ENCODE results near the gene COL6A3.
"Not testable (repeated sequence)": the region's sequence is repeated elsewhere in the genome, so short reads cannot be mapped to it uniquely, and the experiment has no call there.

COL6A3 gene

DNA sequence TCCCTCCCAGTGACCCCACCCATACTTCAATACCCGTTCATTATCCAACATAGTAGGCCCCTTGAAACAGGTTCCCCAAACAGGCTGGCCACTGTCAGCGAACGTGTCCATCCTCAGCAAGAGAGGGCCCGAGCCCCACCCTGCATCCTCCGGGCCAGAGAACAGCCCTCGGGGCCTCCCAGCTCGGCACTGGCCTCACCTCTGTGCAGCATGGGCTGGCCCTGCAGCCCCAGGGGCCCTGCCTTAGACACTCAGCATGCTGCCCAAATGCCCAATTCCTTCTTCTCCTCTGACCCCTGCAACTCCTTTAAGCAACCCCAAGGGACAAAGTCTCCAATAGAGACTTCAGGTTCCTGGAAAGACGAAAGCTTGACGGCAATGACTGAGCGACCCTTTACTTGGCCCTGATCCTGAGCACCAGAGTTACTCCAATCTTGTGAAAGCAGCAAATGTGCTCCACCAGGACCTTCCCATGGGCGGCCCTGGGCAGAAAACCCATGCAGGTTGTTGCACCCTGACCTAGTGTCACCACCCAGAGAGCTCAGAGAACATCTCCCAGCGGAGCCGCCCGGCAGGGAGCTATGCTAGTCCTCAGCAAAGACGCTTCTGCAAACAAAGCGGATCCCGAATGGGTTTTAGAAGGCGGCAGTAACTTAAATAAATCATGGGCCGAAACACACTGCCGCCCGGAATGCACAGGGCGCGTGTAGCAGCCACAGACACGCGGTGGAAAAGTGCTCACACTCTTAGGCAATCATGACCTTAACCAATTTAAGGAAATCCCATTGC lies 782 bp downstream of the COL6A3 start:
- DNase-seq, result no peak

DNA sequence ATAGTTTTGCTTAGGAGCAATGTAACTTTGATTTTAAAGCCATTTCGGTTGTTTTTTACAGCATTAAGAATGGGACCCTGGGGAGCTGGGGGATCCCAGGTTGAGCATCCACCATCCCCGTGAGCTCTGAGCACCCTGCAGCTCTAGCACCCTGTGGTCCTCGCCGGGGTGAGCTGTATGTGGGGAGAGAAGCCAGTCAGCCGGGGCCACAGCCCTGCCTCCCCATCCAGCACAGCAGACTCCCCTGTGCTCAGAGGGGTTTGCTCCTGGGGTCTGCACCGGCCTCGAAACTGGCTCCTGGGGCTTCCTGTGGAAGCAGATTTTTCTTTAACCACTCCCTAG lies 1.3 kb downstream of the COL6A3 start:
- DNase-seq, result no peak

DNA sequence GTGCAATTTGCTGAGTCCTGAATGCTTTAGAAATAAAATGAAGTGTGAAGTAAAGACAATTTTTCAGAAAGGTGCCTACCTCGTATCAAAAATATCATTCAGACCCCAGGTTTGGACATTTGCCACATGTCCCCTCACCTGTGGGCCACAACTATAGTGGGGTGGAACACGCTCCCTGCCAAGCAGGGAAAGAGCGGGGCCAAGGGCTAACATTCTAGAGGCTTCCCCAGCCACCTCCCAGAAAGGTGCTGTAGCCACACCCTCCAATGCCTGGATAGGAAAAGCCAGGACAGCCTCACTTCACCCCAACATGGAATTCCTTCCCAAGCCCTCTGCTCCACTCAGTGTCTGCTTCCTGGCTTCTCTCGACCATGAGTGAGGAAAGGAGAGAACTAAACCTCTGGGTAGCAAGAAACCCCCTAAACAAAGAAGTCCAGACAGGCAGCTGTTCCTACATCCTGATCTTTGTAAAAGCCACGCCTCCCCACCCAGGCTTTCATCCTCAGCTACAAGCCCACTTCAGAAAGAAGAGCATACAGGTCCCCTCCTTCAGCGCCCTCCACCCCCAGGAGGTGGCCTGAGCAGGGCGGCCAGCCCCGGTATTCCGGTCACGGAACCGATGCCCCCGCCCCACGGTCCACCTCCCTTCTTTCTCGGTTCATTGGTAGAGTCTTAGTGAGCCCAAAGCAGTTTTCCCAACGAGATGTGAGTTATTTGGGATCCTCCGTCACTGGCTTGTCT lies 2.1 kb downstream of the COL6A3 start:
- DNase-seq, result no peak

DNA sequence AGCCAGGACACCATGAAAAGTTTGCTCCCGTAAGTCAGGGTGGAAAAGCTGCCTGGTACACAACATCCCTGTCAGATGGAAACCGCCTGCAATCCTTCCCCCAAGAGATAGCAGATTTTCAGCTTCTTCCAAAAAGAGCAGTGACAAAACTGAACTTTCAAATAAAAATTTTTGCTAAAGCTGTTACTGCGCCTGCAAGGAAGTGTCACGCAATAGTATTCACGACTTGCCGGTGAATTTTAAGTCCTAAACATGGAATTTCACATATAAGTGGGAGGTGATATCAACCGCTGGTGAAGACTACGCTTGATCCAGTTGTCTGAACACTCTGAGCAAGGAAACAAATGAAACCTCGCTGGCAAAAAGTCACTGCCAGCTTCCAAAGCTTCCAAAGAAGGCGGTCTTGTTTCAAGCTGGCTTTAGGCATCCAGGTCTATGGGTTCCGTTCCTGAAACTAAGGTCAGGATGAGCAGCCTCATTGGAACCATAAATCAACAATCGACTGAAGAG lies 2.8 kb downstream of the COL6A3 start:
- no peak for DNase-seq

DNA sequence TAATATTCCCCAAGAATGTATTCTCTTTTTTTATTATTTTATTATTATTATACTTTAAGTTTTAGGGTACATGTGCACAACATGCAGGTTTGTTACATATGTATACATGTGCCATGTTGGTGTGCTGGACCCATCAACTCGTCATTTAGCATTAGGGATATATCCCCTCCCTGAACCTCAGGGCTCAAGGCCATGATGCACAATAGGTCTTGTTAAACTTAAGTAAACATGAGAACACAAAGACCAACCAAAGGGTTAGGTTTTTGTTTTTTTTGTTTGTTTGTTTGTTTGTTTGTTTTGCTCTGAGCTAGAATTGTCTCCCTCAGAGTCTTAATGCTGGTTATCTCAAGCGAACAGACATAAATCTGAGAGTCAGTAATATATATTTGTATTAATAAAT lies 4.7 kb downstream of the COL6A3 start:
- not testable (repeated sequence) for DNase-seq

DNA sequence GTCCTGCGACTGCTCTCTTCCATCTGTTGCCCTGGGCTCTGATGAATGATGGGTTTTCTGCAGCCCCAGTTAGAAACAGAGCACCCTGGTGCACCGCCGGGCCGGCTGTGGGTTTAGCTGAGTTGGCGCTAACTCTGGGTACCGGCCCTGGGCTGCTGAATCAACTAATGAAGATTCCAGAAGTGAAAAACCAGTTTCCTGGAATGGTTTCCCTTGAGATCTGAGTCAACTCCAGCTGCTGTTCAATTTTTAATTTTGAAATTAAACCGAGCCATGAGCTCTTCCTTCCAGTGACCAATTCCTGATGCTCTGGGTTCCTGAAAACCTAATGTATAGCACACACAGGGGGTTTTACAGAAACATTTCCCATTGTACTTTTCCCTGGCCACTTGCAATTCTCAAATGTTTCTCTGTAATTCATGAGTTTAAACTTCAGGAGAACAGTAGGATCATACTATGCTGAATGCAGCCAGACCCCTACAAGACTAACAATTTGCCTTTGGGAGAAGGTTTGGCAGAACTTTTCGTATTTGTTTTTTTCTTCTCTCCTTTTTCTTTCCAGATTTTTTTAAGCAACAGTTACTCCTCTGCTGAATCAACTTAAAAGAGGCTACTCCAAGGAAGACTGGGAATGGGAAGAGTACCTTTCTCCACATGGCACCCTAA lies 5.5 kb downstream of the COL6A3 start:
- DNase-seq, result no peak

DNA sequence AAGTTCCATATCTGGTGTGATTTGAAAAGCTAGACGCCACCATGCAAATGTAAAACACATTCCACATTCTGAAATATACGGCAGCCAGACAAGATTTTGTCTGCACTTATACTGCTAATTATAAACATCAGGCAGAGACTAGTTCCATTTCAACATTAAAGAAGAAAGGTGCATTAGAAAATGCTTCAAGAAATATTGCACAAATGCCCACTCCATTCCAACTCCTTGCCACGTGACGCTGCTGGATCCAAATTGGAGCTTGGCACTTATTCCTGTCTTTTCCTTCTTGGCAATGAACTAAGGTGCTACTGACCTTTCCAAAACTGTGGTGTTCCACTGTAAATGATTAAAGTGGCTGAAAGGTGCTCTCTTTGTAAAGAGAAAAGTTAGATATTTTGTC lies 6.3 kb downstream of the COL6A3 start:
- DNase-seq, result no peak

DNA sequence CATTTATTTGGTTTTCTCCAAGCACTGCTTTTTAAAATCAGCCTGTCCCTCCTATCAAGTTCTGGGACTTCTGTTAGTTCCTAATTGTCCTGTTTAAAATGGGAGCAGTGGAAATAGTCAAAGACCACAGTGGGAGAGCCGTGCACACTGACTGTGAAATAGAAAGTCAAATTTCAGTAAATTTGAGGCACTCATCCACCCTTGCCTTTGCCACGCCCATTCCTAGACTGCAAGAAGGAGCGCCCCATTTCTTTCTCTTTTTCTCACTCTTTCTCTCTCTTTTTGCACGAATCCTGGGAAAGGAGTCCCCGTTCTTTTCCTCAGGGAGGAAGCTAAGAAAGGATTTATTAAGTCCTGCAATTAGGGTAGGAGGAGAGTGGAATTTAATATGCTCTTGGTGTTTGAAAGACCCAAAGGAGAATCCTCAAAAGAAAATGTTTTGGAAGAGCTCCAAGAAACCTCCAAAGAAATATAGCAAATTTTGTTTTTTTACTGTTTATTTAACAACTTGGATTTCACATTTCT lies 7.5 kb downstream of the COL6A3 start:
- DNase-seq, result no peak

DNA sequence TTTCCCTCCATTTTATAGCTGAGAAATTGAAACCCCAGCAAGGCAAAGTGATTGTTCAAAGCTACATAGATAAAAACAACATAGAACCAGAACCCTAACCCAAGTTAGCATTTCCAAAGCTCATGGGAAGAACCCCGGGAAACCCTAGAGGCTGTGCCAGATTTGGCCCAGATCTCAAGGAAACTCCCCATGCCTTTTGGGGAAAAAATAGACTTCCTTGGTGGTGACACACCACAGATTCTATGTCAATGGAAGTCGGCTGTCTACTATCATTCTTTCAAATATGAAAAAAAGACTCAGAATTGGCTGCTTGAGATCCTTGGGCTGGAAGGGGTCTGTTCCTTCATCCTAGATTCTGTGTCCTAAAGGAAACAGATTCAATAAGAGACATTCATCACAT lies 8.4 kb downstream of the COL6A3 start:
- DNase-seq, result no peak

DNA sequence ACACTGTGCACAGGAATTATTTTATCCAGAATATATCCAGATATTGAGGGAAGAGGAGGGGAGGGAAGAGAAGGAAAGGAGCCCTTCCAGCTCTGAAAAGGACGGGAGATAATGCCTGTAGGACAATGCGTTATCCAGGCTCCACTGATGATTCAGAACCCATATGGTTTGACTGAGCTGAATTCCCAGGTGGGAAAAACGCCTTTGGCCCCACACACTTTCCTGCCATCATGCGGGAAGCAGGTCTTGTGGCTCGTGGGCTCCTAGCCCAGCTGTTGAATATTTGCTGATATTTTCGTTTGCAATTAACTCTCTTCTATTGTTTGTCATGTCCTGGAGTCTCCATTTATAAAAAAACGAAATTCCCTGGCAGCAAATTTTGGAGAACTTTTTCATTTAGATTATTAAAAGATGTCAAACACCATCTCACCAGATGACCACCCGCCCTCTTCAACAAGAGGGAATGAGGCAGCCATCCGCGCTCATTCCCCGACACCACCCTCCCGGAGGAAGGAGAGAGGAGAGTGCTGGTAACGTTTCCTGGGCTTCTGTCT lies 8.9 kb downstream of the COL6A3 start:
- no peak for DNase-seq

DNA sequence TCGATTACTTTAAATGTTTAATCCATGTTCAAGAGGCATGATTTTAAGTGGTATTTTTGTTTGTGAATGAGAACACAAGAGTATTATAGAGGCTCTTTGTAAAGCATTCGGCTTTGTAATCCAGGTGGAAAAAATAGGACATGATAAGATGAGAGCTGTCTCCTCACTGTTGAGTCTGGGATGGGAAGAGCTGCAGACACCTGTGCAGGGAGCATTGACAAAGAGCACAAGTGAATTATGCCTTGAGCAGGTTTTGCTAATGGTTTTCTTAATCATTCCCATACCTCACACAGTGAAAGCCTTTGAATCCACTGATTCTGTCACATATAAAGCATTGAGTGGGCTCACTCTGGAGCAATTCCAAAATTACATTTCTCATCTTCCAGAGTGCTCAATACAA lies 9.6 kb downstream of the COL6A3 start:
- no peak for DNase-seq

DNA sequence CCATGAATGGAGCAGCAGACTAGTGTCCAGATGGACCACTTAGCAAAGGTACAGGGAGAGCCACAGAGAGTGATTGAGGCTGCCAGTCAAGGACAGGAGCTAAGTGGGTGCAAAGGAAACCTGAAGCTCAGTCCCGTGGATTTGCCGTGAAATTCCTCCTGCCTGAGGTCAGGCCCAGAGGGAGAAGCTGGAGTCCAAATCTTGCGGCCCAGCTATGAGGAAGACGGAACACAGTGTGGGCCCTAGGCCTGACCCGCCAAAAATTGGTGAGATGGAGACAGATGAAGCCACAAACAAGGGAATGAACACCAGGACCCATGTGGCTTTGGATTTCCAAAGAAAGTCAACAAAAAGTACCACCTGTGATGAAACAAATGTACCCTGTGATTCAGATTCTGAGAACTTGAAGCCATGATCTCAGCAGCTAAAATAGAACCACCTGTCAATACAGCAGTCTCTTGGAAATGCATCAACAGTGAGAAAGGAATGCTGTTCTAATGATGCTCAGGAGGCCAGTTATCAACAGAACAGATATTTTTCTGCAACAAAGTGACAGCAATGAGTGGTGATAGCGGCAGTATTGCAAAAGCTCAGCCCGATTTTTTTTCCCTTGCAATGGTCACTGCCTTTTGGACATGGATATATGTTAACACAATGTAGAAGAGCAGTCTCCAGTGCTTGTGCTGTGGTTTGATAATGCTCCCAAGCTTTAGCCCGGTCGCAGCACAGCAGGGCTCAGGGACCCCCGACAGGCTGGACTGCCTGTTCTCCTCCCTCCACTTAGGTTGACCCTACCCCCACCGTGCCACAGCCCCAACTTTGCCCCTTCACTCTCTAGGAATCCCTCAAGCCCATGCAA lies 10.7 kb downstream of the COL6A3 start:
- no peak for DNase-seq

DNA sequence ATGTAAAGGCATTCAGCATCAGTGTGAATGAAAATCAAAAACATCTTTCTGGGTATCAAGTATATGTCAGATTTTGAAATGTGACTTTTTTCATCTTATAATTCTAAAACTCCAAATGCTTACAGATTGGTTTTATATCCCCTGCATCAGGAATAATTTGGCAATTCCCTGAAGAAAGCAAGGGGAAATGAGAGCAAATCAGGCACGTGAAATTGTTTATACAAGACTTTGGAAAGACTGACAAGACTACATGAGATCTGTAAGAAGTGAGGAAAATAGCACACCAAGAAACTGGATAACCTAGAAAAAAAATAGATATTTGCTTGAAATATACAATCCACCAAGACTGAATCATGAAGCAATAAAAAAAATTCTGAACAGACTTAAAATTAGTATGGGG lies 13.8 kb downstream of the COL6A3 start:
- no peak for DNase-seq

DNA sequence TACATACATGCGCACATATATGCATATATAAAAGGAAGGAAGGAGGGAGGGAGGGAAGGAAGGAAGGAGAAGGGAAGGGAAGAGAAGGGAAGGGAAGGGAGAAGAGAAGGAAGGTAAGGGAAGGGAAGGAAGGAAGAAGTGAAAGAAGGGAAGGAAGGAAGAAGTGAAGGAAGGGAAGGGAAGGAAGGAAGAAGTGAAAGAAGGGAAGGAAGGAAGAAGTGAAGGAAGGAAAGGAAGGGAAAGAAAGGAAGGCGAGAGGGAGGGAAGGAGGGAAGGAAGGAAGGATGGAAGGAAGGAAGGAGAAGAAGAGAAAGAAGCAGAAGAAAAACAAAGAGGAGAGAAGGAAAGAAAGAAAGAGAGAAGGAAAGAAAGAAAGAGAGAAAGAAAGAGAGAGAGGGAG lies 16.9 kb downstream of the COL6A3 start:
- no peak for DNase-seq

DNA sequence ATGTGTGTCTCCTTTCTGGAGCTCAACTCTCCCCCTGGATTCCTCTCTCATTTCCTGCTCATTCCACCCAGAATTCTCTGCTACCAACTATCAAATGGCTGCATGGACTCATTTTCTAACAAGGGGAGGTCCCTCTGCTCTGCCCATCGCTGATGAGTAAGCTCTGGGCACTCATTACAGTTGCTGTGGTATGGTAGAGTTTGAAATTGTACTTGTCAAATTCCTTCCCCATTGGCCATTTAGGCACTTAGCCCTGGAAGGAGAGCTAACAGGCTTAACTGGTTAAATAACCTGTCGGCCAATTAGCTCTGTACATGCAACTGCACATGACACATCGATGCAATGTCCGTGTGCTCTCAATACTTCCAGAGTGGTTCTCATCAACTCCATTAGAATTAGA lies 20.4 kb downstream of the COL6A3 start:
- DNase-seq, result no peak

DNA sequence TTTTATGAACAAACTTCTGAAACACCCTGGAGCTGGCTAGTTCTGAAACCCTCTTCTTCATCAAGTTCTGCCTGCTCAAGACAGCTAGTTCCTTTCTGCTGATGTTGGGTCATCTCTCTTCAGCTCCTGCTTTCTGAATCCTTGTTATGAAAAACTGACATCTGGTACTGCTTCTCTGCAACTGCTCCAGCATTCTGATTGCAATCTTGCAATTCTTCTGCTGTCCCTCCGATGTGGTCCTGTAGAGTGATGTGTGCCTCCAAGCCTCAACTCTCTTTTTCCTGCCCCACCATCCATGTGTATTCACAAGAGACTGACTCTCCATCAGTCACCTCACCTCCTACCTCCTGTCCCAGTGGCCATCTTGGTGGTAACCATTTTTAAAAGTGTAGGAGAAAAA lies 21.8 kb downstream of the COL6A3 start:
- no peak for DNase-seq

DNA sequence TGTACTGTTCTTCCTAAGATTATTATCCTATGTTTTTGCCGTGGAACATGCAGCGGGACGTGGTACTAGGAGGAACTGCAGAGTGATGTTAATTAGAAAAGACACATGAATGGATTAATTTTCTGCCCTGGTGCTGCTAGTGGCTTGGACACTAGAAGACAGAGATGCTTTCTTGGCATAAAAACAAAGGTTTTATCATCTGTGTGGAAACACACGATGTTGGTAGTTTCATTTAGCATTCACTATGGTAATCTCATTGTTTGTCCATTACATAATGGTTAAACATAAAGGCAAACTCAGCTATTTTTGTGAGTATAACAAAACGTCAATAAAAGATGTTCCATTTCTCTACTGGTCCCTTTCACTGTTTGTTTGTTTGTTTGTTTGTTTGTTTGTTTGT lies 22.8 kb downstream of the COL6A3 start:
- DNase-seq, result no peak

DNA sequence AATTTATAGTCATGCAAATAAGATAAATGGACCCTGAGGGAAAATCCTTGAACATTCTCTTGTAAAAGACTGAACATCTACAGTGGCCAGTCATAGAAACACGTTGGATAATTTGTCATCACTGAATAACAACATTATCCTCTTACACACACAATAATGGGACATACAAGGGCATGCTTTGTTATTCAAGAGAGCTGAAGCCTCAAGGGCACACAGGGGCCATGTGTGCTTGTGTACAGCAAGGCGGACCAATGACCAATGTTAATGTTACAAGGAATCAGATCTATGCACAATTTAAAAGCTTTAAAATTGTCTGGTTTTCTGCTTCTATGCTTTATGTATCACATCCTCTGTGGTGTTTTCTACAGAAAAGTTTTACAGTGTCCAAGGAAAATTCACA lies 23.7 kb downstream of the COL6A3 start:
- DNase-seq, result no peak

DNA sequence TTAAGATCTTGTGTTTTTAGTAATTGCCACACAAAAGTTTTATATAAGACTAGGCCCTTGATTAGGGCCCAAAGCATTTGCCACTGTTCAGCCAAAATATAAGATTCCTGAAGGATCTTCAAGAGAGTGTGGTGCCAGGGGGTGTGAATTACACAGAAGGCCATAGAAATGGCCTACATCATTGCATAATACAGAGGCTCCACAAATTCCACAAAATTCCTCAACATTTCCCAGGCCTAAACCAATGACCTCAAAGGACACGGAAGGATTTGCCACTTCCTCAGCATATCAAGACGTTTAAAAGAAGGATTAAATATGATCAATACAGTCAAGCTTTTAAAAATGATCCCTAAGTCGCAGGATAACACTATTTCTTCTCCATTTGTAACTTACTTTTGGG lies 24.1 kb downstream of the COL6A3 start:
- DNase-seq, result no peak

DNA sequence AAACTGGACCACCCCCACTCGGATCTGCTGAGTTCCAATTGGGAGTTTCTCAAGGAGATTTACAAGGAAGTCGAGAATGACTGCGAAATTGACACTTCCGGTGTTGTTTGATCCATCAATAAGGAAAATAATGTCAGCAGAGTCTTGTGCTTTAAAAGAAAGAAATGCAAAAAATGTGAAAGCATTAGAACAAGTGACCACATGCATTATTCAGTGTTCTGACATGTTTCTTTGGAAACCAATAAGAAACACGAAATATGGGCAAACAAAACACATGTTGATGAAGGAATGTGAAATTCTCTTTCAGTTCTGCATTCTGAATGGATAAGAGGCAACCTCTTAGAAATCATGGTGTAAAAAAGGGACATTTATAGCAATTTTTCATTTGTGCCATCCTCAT lies 25.9 kb downstream of the COL6A3 start:
- DNase-seq, result no peak

DNA sequence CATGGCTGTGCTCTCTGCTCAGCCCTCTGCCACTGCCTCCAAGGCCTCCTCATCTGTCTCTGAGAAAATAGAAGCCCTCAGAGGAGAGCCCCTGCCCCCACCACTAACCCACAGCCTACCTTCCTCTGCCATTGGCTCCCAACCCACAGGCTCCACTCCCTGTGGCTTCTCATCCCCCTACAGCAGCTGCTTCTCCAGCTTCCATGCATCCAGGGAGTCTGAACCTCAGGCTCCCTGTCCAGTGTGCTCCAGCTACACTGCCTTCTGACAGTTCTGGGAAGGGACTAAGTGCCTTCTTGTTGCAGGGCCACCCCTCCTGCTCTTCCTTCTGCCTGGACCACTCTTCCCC lies 29.3 kb downstream of the COL6A3 start:
- no peak for DNase-seq

DNA sequence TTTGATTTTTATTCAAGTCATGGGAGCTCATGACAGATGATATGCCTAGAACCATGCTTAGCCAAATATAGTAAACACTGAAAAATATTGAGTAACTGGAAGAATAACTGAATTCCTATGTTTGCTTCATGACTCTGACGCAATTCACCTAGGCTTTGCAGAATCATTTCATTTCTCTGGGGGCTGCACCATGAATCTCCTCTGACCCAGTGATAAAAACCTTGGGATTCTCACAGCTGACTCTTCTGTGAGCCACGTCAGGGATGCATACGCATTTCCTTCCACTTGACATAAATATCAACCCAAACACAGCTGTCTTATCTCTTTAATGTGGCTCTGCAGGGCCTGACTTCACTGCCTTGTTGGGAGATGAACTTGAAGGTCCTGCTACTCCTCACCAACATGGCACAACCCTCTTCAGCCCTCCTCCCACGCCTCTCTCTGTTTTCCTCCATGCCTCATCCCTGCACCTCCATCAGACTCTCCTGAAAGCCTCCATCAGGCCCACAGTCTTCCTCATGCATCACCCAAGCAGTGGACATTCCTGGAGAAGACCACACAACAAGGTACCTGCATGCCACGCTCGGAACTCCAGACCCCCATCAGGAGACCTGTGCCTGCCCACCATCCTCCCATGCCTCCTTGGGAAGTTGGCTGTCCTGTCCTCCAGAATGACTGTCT lies 29.8 kb downstream of the COL6A3 start:
- no peak for DNase-seq
